Measurements from ENCODE around the gene LRRC17.
A peak's percentile ranks its signal among the peaks of the same experiment; 100 is the strongest.

LRRC17 gene

GRCh38 chr7:102912742-102913141, at the start of gene LRRC17:
Gene LRRC17 (plus strand): TSS chr7:102913000. CDS start chr7:102933914, 20,914 bp downstream.
- no peak for DNase-seq (ENCODE audit: low read depth)

- peak; percentile 21 for DNase-seq (ENCODE audit: low read depth)
Observed at GRCh38 chr7:102864958-102865357, 47.8 kb upstream of the LRRC17 start.

GRCh38 chr7:102866535-102867215, 46.1 kb upstream of the LRRC17 start:
- DNase-seq (ENCODE audit: low read depth), result no peak

DNA sequence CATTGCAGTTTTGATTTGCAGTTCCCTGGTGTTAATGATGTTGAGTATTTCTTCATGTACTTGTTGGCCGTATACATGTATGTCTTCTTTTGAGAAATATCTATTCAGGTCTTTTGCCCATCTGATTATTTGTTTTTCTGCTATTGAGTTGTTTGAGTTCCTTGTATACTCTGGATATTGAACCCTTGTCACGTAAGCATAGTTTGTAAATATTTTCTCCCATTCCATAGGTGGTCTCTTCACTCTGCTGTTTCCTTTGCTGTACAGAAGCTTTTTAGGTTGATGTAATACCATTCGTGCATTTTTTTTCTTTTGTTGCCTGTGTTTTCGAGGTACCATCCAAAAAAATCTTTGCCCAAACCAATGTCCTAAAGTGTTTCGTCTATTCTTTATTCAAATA, 43.6 kb upstream of the LRRC17 start:
- no peak for DNase-seq (ENCODE audit: low read depth)

DNA sequence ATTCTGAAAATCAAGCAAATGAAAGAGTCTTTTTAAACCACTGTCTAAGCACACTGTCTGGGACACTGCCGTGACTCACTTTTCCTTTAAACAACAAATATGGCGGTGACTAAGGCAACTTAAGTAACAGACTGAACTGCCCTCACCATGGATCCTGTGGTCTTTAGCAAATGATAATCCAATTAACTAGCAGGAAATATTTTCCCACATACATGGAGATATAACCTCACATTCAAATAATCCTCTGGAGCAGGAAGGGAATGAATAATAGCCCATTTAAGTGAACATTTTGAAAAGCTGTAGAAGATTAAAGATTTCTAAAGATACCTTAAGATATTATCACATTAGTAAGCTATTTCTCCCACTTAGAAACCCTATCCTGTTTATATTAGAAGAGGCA, 40.3 kb upstream of the LRRC17 start:
- peak; percentile 95 for DNase-seq (ENCODE audit: low read depth)

- DNase-seq (ENCODE audit: low read depth), result no peak
Observed at GRCh38 chr7:102873470-102874165, 39.2 kb upstream of the LRRC17 start.

- DNase-seq (ENCODE audit: low read depth), result peak; percentile 94
Observed at GRCh38 chr7:102874166-102874829, 38.5 kb upstream of the LRRC17 start.

DNA sequence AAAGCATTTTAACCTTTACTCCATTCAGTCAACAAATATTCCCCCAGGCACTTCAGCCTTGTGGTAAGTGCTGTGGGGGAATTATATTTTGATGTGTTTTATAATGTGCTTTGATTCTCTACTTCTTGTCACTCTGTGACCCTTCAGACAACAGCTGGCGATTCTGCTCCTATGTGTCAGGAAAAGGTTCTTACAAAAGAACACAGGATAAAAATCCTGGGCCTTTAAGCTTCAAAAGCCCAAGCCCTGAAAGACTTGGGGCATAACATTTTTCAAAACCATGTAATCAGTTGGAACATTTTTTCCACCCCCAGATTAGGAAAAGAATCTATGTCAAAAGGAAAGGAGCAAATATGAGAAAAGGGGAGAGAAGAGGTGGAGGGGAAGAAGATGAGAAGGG, 37.8 kb upstream of the LRRC17 start:
- peak; percentile 75 for DNase-seq (ENCODE audit: low read depth)

DNA sequence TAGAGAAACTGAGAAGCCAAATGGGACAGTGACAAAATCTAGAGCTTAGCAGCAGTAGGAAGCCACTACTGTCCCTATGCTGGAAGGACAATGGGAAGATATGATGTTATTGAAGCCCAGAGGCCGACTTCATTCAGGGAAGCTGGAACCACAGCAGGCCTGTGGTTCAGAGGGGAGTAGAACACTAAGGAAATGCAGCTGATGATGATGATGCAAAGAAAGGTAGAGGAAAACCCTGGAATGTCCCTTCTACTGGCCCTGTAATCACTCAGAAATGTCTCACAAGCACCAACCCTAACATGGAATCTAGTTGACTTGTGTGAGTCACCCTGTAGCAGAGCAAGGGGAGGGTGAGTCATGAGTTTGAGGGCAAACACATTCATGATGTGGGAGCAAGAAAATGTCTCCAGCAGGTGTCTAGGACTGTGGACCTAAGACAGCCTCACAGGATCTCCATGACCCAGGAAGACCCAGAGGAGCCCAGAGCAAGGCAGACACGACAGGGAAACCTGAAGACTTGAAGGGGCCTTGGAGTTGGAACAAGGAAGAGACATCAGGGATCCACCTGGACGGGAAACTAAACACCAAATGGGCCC, 37.0 kb upstream of the LRRC17 start:
- peak; percentile 99 for DNase-seq (ENCODE audit: low read depth)

- DNase-seq (ENCODE audit: low read depth), result peak; percentile 81
Observed at GRCh38 chr7:102883098-102883860, 29.5 kb upstream of the LRRC17 start.

DNA sequence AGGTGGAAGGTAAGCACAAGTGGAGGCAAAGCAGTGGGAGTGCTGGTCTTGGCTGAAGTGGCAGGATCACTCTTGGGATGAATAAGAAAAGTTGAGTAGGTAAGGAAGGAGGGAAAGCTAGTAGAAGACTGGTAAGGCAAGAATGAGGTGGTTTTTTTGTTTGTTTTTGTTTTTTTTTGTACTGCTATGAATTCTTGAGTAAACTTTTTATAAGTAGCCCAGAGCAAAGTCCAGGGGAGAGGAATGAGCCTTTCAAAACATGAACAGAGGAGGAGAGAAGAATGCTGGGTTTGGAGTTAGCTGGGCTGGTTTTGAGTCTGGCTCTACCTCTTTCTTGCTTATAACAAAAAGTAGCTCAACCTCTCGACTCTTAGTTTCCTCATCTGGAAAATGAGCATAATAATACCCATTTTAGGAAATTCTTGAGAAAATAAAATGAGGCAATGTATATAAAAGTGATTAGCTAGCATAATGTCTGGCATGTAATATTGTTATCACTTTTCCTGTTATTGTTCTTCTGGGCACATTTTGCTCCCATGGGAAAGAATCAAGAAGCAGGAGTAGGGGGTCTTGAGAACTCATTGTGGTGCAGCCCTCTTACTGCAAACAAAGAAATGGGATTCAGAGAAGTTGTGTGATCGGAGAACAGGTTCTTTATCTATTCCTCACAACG, 24.1 kb upstream of the LRRC17 start:
- DNase-seq (ENCODE audit: low read depth), result no peak

- no peak for DNase-seq (ENCODE audit: low read depth)
Observed at GRCh38 chr7:102889851-102890250, 22.9 kb upstream of the LRRC17 start.

DNA sequence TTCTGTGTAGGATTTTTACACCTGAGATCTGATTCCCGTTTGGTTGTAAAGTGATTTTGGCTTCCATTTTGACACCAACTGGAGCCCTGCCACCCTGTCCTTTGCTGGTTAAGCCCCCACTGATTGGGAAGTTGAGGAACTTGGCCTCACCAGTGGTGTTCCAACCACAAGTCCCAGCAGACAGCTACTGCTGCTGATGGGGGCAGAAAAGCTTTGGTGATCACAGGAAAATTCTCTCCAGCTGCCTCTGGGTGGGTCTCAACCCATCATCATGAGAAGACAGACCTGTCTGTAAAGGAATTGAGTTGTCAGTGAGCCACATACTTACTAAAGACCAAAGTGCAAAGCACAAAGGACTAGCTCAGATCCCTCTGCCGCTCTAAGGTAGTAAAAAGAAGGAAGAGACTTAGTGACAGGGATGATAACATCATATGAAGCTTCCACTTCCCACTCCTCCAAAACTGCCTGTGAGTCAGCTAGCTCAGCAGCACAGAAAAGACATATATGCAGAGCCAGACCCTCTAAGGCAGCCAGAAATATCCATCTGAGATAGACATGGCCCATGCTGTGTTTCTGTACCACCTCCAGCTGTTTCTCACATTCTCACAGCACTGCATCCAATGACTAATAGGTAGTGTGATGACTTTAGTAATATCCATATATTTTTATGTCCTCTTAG, 22.4 kb upstream of the LRRC17 start:
- peak; percentile 54 for DNase-seq (ENCODE audit: low read depth)

DNA sequence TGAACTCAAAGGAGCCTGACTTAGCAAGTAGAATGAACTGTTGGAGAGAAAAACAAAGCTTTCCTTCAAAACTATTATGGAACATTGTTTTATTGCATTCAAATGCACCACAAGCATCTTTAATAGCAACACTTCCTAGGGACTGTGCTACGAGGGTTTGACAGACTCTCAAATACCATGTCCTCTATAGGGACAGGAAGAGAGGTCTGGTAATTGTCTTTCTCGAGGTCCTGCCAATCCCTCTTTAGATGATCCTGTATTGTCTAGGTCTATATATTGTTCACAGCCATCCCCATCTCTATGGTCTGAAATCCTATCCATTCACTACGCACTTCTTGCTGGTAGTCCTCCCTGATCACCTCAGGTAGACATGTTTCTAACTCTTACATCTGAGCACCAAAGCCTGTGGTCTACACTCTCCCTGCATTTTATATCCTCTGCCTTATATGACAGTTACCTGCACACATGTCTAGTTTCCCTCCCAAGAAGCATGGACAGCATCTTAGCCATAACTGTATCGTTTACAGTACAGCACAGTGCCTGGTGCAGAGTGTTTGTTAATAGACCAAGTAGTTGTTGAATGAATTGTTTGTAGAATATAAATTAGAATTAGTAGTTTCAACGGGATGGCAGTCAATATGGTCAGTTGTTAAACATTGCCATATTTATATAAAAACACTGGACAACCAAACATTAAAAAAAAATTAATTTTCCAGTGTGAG, 21.7 kb upstream of the LRRC17 start:
- DNase-seq (ENCODE audit: low read depth), result no peak

- peak; percentile 81 for DNase-seq (ENCODE audit: low read depth)
Observed at GRCh38 chr7:102891693-102892261, 21.0 kb upstream of the LRRC17 start.

DNA sequence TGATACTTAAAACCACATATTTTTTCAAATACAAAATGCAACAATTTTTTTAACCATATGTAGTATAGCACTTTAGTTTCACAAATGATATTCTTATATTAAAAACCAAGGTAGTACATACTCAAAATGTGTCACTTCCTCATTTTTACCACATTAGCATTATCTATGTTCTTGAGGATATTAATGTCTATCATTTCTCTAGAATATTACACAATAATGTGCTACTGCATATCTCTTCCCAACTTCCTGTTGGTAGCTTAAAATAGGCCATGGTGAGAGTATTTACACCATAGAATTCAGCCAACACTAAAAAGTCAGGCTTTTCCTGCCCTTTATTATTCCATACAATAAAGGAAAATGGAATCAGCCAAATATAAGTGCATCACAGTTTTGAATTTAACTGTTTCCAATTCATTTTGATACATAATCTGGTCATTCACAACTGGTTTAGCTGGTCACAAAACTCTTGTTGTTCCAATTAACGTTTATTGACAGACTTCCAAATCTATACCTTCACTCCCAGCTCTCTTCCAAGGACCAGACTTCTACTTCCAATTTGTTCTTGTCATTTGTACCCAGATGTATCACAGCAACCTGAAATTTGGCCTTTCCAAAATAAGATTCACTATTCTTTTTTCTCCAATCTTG, 20.0 kb upstream of the LRRC17 start:
- peak; percentile 88 for DNase-seq (ENCODE audit: low read depth)

DNA sequence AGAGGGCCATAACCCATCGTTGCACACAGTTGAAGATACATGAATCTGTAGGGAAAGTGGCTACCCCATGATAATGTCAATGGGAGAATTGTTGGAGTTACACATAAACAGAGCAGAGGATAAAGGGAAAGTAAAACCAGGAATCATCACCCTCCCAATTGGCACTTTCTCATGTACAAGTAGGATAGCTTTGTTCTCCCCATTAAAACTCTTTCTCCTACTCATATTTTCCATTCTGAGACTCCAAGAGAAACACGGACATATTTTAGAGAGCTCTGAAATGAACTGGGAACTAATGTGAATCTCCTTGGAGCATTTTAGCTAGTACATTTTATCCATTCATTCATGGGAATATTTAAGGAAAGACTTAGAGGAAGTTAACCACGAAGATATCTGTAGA, 17.2 kb upstream of the LRRC17 start:
- no peak for DNase-seq (ENCODE audit: low read depth)

DNA sequence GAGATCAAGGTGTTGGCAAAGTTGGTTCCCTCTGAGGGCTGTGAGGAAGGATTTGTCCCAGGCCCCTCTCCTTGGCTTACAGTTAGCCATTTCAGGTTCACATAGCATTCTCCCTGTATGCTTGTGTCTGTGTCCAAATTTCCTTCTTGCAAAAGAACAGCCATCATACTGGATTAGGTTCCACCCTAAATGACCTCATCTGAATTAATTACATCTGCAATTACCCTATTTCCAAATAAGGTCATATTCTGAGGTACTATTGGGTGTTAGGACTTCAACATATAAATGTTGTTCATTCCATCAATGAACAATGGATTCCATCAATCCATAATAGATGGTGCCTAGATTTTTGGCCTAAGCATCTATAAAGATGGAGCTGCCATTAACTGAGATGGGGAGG, 16.2 kb upstream of the LRRC17 start:
- DNase-seq (ENCODE audit: low read depth), result no peak

- no peak for DNase-seq (ENCODE audit: low read depth)
Observed at GRCh38 chr7:102897211-102897631, 15.6 kb upstream of the LRRC17 start.
